ENCODE results near the gene FAM219B.
A peak's percentile ranks its signal among the peaks of the same experiment; 100 is the strongest.
"Not testable (repeated sequence)": the region's sequence is repeated elsewhere in the genome, so short reads cannot be mapped to it uniquely, and the experiment has no call there.

The FAM219B gene, protein sequence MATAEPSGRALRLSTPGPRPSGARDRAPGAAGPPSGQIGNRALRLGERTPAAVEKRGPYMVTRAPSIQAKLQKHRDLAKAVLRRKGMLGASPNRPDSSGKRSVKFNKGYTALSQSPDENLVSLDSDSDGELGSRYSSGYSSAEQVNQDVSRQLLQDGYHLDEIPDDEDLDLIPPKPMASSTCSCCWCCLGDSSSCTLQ

DNA sequence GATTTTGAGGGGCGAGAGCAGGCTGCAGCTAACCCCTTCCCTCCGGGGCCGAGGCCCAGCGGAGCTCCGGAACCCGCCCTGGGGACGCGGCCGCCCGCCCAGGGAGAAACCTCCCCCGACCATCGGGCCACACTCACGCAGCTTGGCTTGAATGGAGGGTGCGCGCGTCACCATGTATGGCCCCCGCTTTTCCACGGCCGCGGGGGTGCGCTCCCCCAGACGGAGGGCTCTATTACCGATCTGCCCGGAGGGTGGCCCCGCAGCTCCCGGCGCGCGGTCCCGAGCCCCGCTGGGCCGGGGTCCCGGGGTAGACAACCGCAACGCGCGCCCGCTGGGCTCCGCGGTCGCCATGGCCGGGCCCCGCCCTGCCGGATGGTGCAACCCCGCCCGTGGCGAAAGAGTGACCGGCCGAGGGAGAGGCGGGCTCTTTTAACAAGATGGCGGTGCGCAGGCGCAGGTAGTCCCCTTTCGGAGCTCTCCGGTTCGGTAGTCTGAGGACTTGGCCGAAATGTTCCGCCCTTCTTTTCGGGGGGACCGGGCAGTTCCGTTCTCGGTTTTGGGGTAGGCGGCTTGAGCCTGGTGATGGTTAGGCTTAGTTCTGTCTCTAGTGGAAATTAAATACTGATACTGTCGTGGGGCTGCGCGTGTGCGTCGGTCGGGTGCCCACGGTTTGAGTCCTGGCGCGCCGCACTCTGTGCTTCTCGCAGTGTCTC, at the start of gene FAM219B:
TSS of gene FAM219B (minus strand) at position 402 of the 713 bp plus-strand sequence. CDS start at position 351, 51 bp downstream.
- peak; percentile 30 to 64 for DNase-seq (ENCODE audit: extremely low read depth in 1 of 2, low read depth in 1 of 2)

DNA sequence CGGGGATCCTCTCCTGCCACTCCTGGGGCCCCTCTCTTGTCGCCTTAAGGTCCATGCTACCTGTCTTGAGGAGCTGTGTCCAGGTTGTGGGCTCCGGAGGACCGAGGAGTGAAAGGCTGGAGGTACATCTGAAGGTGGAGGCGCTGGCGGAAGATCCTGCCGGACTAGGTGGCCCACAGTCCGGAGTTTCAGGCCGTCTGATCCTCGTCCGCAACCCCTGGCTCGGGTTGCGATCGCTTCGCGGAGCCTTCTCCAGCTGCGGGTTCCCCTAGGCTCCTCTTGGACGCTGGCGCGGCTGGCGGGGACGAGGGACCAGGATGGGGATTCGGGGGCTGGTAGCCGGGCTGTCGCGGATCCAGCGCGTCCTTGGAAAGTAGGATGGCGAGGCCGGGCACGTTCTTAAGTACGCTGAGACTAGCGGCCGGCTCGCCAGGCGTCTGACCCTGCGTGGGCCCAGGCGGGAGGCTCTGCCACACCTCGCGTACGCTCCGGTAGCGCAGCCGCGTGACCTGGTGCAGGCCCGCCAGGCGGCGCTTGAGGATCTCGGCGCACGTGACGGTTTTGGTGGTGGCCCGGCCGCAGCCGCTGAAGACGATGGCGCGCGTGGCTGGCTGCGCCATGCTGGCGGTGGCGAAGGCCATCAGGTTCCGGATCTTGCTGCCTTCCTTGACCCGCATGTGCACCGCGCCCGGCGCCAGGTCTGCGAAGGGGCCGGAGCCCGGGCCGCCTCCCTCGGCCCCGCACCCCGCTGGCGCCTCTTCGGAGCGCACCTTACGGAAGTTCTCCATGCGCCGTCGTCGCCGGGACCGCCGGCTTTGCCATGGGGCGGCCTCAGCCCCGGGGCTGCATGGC, 49.4 kb upstream of the FAM219B start:
- peak in 1 of 2 donors; percentile 53 for DNase-seq (ENCODE audit: extremely low read depth in 1 of 2, low read depth in 1 of 2)

DNA sequence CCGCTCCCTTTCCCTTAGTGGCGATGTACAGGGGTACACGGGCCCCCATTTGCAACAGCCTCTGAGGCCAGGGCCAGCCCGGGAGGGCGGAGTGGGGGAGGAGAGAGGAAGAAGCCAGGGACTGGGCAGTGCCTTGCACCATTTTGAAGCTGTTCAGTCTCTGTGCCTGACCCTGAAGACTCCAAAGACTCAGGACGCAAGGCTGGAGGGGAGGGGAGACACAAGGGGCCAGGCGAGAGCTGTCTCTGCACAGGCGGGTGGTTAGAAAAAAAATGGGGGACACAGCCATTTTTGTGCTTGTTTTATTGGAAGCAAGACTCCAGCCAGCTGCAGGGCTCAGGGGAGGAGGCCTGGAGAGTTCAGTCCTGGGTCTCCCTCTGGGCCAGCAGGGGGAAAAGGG, 48.4 kb upstream of the FAM219B start:
- DNase-seq (ENCODE audit: extremely low read depth in 1 of 2, low read depth in 1 of 2): no peak

DNA sequence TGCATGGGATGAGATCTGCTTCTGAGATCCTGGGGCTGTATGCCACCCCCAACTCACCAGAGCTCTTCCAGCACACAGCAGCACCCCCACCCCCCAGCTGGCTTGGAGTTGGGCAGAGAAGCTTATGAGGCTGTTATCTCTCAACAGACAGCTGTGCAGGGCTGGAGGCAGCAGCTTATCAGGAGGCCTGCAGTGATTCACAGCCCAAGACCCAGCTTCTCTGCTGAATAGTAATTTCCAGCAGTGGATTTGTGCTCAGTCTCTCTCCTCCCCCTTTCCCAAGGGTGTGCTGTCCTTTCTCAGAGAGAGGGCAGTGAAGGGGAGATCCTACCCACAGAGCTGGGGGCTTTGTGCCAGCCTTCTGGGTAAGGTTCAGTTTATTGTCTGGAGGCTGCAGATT, 47.9 kb upstream of the FAM219B start:
- DNase-seq (ENCODE audit: extremely low read depth in 1 of 2, low read depth in 1 of 2): no peak

- DNase-seq (ENCODE audit: extremely low read depth in 1 of 2, low read depth in 1 of 2): no peak
Observed at GRCh38 chr15:74951006-74951405, 44.4 kb upstream of the FAM219B start.

- DNase-seq (ENCODE audit: extremely low read depth in 1 of 2, low read depth in 1 of 2): peak; percentile 46 to 56
Observed at GRCh38 chr15:74950078-74950908, 43.6 kb upstream of the FAM219B start.

DNA sequence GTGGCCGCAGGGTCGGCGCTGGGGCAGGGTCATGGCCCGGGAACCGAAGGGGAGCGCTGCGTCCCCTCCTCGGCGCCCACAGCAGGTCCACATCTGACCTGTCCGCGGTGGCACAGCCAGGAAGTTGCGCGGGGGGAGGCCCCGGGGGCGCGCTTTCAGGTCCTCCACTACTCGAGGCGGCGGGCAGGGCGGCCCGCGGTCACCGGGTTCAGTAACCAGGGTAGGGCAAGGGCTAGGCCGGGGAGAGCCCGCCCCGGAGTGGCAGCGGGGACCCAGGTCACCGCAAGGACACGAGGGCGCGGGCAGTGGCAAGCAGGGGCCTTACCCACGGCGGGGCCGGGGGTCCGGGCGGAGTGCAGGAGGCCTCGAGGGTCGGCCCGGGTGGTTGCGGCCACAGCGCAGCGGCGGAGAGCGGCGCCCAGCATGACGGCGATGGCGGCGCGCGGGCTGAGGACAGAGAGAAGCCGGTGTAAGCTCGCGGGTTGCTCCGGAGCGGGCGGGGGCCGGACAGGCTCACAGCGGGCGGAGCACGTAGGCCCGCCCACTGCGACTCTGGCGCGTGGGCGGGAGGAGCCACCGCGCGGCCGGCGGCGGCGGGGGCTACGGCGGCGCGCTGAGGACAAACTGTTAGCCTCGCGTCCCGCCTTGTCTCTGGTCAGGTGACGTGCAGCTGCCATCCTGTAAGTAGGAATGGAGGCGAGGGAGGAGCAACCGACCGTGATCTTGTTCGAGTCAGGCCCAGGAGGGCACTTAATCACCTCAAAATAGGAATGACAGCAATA, 31.1 kb upstream of the FAM219B start, which contains the start of gene COX5A:
TSS of gene COX5A (minus strand) at position 484 of the 782 bp plus-strand sequence. CDS start at position 425, 59 bp downstream.
- DNase-seq (ENCODE audit: extremely low read depth in 1 of 2, low read depth in 1 of 2): peak; percentile 81 to 86

DNA sequence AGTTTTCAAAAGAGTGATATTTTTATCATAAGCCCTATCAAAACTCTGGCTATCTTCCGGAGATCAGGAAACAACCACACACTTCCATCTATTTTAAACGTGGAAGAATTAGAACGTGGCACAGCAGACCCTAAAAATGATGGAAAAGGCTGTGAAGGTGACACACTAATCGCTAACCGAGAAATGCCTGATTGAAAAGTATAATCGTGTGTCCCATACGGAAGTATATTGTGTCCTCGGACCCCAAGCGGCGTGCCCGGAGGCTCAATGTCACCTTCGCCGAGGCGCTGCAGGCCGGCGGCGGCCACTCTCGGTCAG, 30.6 kb upstream of the FAM219B start:
- no peak for DNase-seq (ENCODE audit: extremely low read depth in 1 of 2, low read depth in 1 of 2)

DNA sequence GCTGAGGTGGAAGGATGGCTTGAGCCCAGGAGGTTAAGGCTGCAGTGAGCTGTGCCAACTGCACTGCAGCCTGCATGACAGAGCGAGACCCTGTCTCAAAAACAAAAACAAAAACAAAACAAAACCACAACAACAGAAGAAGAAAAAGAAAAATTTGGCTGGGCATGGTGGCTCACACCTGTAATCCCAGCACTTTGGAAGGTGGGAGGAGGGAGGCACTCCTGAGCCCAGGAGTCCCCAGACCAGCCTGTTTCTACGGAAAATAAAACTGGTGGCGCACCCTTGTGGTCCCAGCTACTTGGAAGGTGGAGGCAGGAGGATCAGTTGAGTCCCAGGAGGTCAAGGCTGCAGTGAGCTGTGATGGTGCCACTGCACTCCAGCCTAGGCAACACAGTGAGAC, 28.5 kb upstream of the FAM219B start:
- not testable (repeated sequence) for DNase-seq (ENCODE audit: extremely low read depth in 1 of 2, low read depth in 1 of 2)

DNA sequence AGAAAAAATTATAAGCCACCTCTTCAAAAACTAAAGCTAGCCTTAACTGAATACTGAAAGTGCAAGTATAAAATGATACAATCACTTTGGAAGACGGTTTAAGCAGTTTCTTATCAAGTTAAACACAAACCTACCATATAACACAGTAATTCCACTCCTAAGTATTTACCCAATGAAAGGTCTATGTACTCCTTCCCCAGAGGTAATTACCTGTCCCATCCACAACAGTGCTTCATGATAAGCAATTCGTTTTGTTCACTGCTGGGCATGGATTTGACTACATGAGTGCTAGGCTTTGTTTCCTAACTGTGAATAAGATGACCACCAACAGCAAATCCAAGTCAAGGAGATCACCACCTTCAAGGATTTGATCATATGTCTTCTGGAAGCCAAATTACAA, 26.9 kb upstream of the FAM219B start:
- DNase-seq (ENCODE audit: extremely low read depth in 1 of 2, low read depth in 1 of 2): no peak

GRCh38 chr15:74928771-74929198, 22.1 kb upstream of the FAM219B start:
- DNase-seq (ENCODE audit: extremely low read depth in 1 of 2, low read depth in 1 of 2): no peak

GRCh38 chr15:74924525-74924924, 17.9 kb upstream of the FAM219B start:
- no peak for DNase-seq (ENCODE audit: extremely low read depth in 1 of 2, low read depth in 1 of 2)

DNA sequence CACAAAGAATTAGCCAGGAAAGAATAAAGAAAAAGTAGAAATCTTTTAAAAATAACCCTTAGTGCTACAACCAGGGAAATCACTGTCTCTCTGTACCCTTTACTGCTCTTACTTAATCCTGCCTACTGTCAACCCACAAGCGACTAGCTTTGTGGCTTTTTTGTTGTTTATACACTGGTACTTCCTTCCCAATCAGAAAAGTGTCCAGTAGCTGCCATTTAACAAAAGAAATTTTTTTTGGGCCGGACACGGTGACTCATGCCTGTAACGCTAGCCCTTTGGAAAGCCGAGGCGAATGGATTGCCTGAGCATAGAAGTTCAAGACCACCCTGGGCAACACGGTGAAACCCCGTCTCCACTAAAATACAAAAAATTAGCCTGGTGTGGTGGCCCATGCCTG, 13.8 kb upstream of the FAM219B start:
- no peak for DNase-seq (ENCODE audit: extremely low read depth in 1 of 2, low read depth in 1 of 2)

DNA sequence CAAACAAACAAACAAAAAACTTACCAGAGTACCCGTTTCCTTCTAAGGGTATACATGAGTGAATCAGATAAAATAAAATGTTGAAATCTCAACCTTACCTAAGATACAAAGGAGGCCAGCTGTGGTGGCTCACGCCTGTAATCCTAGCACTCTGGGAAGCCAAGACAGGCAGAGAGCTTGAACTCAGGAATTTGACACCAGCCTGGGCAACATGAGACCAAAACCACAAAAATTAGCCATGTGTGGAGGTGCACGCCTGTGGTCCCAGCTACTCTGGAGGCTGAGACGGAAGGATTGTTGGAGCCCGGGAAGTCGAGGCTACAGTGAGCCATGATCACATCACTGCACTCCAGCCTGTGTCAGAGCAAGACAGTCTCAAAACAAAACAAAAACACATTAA, 11.0 kb upstream of the FAM219B start:
- no peak for DNase-seq (ENCODE audit: extremely low read depth in 1 of 2, low read depth in 1 of 2)

DNA sequence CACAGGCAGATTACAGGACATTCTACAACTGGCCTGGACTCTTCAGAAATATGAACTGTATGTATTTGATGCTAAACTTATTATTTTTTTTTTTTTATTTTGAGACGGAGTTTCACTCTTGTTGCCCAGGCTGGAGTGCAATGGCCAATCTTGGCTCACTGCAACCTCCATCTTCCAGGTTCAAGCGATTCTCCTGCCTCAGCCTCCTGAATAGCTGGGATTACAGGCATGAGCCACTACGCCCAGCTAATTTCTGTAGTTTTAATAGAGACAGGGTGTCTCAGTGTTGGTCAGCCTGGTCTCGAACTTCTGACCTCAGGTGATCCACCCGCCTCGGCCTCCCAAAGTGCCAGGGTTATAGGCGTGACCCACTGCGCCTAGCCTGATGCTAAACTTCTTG, 7.1 kb upstream of the FAM219B start:
- DNase-seq (ENCODE audit: extremely low read depth in 1 of 2, low read depth in 1 of 2): not testable (repeated sequence)

DNA sequence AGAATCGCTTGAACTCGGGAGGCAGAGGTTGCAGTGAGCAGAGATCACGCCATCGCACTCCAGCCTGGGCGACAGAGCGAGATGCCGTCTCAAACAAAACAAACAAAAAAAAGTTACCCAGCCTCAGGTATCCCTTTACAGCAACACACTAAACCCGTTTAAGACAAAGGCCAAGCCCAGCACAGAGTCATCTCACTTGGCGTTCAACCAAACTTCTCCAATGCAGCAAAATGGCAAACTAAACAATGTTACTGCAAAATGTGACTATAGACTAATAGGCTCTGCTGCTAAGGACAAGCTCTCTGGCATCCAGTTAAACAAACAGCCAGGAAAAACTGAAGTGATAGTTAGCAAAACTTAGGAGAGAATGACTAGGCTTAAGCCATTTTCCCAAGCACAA, 6.4 kb upstream of the FAM219B start:
- no peak for DNase-seq (ENCODE audit: extremely low read depth in 1 of 2, low read depth in 1 of 2)

GRCh38 chr15:74908635-74909034, 2.0 kb upstream of the FAM219B start:
- DNase-seq (ENCODE audit: extremely low read depth in 1 of 2, low read depth in 1 of 2): no peak

- no peak for DNase-seq (ENCODE audit: extremely low read depth in 1 of 2, low read depth in 1 of 2)
Observed at GRCh38 chr15:74907163-74907870, 666 bp upstream of the FAM219B start.

- peak in 1 of 2 donors; percentile 17 for DNase-seq (ENCODE audit: extremely low read depth in 1 of 2, low read depth in 1 of 2)
Observed at GRCh38 chr15:74906067-74906449, 593 bp downstream of the FAM219B start.
